Skeletal muscle satellite cell (primary cell): ENCODE data around the gene DGKQ.

Source experiments
- H3K27me3 ChIP-seq: 2 replicates; pipeline ENCODE4 v1.7.0; 2013; ENCODE audit warnings: low read length; ENCODE audit not compliant: control insufficient read depth, insufficient read depth
- H3K36me3 ChIP-seq: 2 replicates; pipeline ENCODE4 v1.7.0; 2013; ENCODE audit warnings: mild to moderate bottlenecking, control low read depth, low read length; ENCODE audit not compliant: insufficient read depth
- H3K4me1 ChIP-seq: 2 replicates; pipeline ENCODE4 v1.7.0; 2013; ENCODE audit warnings: low read length; ENCODE audit not compliant: control insufficient read depth, insufficient read depth
- H3K4me2 ChIP-seq: 2 replicates; pipeline ENCODE4 v1.7.0; 2013; ENCODE audit warnings: mild to moderate bottlenecking, low read length
- H3K4me3 ChIP-seq: 2 replicates; pipeline ENCODE4 v1.7.0; 2013; ENCODE audit warnings: low read length
- H3K9ac ChIP-seq: 2 replicates; pipeline ENCODE4 v1.7.0; 2013; ENCODE audit warnings: mild to moderate bottlenecking, low read depth, low read length, moderate library complexity
- H3K9me3 ChIP-seq: replicated peaks from 2 replicates; pipeline ENCODE4 v1.7.0; 2013; ENCODE audit warnings: mild to moderate bottlenecking, control low read depth, low read length

Gene DGKQ

DNA sequence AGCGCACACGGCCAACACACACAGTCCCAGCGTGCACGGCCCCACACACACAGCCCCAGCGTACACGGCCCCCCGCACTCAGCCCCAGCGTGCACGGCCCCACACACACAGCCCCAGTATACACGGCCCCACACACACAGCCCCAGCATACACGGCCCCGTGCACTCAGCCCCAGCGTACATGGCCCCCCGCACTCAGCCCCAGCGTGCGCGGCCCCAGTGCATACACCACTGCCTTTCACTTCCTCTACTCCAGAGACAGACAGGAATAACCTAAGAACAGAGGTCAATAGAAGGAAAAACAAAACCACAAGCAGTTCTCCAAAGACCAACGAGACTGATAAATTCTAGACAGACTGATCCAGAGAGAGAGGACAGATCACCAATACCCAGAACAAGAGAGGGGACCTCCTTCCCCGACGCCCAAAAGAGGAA is 58.3 kb downstream of the DGKQ start:
- H3K27me3 ChIP-seq = no peaks in the 10 kb centered on the region
- H3K4me1 ChIP-seq = no peaks in the 10 kb centered on the region
- peaks cover 18% of the 10 kb centered on the region for H3K36me3 ChIP-seq
- H3K9ac ChIP-seq = no peak overlapping the region
- no peaks in the 10 kb centered on the region for H3K9me3 ChIP-seq
- no peak overlapping the region for H3K4me2 ChIP-seq
- H3K4me3 ChIP-seq = no peak overlapping the region

DNA sequence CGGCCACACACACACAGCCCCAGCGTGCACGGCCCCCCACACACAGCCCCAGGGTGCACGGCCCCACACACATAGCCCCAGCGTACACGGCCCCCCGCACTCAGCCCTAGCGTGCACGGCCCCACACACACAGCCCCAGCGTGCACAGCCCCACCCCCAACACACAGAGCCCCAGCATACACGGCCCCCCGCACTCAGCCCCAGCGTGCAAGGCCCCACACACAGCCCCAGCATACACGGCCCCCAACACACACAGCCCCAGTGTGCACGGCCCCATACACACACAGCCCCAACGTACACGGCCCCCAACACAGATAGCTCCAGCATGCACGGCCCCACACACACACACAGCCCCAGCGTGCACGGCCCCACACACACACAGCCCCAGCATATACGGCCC is 58.8 kb downstream of the DGKQ start:
- Histone ChIP-seq H3K9ac (no peak overlapping the region), H3K27me3 (no peaks in the 10 kb centered on the region), H3K36me3 (peaks cover 18% of the 10 kb centered on the region), H3K4me2 (no peak overlapping the region), H3K4me3 (no peak overlapping the region), H3K4me1 (no peaks in the 10 kb centered on the region), H3K9me3 (no peaks in the 10 kb centered on the region)

DNA sequence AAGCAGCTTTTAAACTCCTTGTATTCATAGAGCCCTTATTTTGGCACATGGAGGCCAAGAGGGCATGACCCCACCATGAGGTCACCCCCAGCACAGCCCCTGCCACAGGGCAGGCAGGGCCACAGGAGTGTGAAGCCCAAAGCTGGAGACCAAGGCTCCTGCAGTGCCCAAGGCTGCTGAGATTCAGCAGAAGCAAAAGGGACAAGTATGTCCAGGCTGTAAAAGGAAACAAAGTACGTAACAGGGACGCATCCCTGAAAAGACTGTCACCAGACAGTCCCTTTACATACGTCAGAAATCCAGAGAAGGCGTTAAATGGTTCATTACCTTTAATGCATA is 60.1 kb downstream of the DGKQ start:
- H3K9ac ChIP-seq = no peak overlapping the region
- H3K4me2 ChIP-seq = no peak overlapping the region
- no peaks in the 10 kb centered on the region for H3K27me3 ChIP-seq
- no peak overlapping the region for H3K4me3 ChIP-seq
- peaks cover 18% of the 10 kb centered on the region for H3K36me3 ChIP-seq
- no peaks in the 10 kb centered on the region for H3K9me3 ChIP-seq
- H3K4me1 ChIP-seq = no peaks in the 10 kb centered on the region

DNA sequence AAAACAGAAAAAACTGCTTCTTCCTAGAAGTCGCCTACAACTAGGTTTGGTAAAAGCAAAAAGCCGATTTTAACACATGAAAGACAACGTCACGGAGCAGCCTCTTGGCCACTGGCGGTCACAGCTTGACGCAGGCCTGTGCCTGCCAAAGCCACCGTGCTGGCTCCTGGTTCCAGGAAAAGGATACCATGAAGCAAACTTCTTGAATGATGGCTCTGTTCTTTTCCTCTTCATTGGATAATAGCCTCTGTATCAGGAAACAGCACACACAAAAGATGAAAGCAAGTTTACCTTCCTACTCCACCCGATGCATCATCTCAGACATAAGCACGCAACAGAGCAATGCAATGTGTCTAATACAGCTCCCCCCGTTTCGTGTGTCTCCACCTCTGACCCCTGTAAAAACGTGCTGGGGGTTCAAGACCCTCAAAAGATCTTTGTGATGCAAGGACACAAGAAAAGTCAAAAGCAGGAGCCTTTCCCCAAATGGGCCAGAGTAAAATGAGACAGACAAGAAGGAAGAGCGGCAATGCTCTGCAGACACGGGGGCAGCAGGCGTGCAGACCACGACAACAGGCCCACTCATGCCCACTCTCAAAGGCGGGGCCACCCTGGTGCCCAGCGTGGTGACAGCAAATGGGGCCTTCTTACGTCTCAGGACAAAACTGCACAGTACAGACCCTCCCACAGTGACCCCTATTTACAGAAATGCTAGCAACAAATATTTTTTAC is 60.7 kb downstream of the DGKQ start:
- no peaks in the 10 kb centered on the region for H3K4me1 ChIP-seq
- no peaks in the 10 kb centered on the region for H3K27me3 ChIP-seq
- H3K9ac ChIP-seq = no peak overlapping the region
- no peak overlapping the region for H3K4me2 ChIP-seq
- H3K9me3 ChIP-seq = no peaks in the 10 kb centered on the region
- peaks cover 18% of the 10 kb centered on the region for H3K36me3 ChIP-seq
- no peak overlapping the region for H3K4me3 ChIP-seq

DNA sequence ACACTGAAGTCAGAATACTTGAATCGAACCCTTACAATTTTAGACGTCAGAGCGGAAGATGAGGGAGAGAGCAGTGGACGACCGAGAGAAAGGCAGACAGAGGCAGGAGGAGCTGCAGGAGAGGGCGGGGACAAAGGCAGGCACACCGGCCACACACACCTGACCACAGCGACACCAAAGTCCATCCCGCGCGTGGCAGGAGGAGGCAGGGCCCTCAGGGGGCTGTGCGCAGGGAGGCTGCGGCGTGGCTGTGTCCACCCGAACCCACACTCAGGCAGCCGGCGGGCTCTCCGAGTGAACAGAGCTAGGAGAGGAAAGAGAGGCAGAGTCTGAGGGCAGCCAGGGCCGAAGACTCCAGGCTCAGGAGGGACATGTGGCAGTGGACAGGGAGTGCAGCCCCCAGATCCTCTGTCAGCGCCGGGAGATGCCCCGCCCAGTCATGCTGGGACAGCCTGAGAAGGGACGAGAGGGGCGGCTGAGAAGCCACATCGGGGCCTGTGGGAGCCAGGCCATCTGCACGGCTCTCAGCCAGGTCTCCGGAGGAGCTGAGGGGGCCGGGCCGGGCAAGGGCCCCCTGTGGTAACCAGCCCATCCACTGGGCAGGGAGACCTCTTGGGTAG is 61.4 kb downstream of the DGKQ start:
- Histone ChIP-seq H3K27me3 (no peaks in the 10 kb centered on the region), H3K4me2 (no peak overlapping the region), H3K36me3 (peaks cover 18% of the 10 kb centered on the region), H3K4me1 (no peaks in the 10 kb centered on the region), H3K9me3 (no peaks in the 10 kb centered on the region), H3K4me3 (no peak overlapping the region), H3K9ac (no peak overlapping the region)

DNA sequence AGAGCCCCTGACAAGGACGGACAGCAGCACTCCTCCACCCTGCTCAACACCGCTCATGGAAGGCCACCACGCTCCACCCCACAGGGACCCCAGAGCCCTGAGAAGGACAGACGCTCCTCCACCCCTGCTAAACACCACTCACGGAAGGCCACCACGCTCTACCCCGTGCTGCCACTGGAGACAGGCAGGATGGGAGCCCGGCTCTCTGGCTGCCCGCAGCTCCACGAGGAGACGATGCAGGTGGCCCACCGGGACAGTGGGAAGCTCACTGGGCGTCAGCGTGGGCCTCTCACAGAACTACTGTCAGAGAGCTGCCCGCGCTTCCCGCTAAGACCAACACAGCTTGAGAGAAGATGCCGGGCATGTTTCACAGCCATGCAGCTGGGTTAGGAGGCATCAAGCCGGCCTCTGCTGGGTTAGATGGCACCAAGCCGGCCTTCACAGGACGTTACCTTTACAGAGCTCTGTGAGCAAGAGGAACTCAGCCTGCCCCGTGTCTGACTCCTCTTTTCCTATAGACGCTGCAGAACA is 62.1 kb downstream of the DGKQ start:
- Histone ChIP-seq H3K4me2 (no peak overlapping the region), H3K27me3 (no peaks in the 10 kb centered on the region), H3K4me1 (no peaks in the 10 kb centered on the region), H3K9ac (no peak overlapping the region), H3K9me3 (no peaks in the 10 kb centered on the region), H3K36me3 (peaks cover 18% of the 10 kb centered on the region), H3K4me3 (no peak overlapping the region)

DNA sequence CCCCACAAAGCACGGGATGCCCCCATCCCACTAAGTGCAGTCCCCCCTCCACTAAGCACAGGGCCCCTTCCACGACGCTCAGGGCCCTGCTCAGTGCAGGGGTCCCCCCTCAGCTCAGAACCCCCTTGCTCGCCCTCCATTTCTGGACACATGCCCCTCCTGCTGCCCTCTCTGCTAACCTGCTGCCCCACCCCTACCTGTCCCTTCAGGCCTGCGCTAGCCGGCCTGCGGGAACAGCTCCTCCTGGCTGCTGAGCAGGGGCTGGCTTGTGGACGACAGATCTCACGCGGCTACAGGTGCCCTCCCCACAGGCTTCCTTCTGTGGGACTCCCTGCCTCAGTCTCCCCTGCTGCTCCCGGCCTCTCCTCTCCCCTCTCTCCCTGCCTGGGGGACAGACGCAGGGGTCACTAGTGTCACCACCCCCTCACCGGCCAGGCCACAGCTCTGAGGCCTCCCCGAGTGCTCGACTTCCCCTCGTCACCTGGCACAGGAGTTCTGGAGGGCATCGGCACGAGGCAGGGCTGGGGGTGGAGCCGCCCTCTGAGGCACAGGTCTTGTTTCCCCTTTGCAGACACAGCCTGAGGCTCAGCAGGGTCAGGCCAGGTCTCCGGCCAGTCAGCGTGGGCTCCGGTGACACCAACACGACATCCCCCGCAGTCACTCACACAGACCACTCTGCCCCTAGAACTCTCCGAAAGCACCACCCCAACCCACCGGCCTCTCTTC is 62.8 kb downstream of the DGKQ start:
- Histone ChIP-seq H3K4me2 (no peak overlapping the region), H3K9ac (no peak overlapping the region), H3K4me3 (no peak overlapping the region), H3K27me3 (no peaks in the 10 kb centered on the region), H3K9me3 (no peaks in the 10 kb centered on the region), H3K4me1 (no peaks in the 10 kb centered on the region), H3K36me3 (peaks cover 25% of the 10 kb centered on the region)

DNA sequence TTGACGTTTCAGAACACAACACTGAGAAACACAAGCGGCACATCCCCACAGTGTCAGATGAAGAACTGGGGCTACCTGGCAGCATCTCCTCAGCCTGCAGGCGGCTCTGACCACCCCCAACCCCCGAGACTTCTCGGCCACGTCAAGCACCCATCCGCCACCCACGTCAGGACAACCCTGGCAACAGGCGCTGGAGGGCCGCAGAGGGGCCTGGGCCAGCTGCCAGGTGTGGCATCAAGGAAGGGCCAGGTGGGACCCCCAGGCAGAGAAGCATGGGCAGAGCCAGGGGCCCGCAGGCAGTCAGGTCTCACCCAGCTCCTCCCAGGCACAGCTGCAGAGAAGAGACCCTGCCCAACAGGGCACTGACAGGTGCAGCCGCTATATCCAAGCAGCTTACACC is 63.5 kb downstream of the DGKQ start:
- peaks cover 29% of the 10 kb centered on the region for H3K36me3 ChIP-seq

DNA sequence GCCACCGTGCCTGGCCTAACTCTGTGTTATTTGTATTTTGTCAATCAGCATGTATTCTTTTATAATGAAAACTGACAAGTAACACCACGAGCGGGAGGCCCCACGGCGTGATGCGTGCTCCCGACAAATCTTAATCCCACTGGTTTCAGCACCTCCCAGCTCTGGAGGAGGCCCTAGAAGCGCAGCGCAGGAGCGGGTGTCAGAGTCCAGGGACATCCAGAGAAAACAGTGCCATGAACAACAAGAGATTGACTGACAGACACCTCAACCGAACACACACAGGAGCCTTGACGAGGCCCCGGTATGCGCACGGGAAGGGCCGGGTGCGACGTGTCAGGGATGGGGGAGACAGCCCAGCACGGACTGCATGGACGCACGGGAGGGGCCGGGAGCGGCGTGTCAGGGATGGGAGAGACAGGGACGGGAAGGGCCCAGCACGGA is 64.2 kb downstream of the DGKQ start:
- no peaks in the 10 kb centered on the region for H3K27me3 ChIP-seq
- no peaks in the 10 kb centered on the region for H3K4me1 ChIP-seq
- no peak overlapping the region for H3K9ac ChIP-seq
- H3K36me3 ChIP-seq = peaks cover 32% of the 10 kb centered on the region
- no peak overlapping the region for H3K4me2 ChIP-seq
- H3K4me3 ChIP-seq = no peak overlapping the region
- H3K9me3 ChIP-seq = no peaks in the 10 kb centered on the region

More for the DNA sequence above, 63.5 kb downstream of the DGKQ start:
- Histone ChIP-seq H3K27me3 (no peaks in the 10 kb centered on the region), H3K4me3 (no peak overlapping the region), H3K9me3 (no peaks in the 10 kb centered on the region), H3K4me2 (no peak overlapping the region), H3K4me1 (no peaks in the 10 kb centered on the region), H3K9ac (no peak overlapping the region)
